ENCODE measurements around the gene KIF1C. TPM values are rescaled to one million over a fixed set of nuclear protein-coding genes. Genes with fewer than 3 reads are reported as not detected.
"Not testable (repeated sequence)": the region's sequence is repeated elsewhere in the genome, so short reads cannot be mapped to it uniquely, and the experiment has no call there.

The KIF1C gene
- polyA plus RNA-seq, 4 donors, result 75.0 to 96.5 (median 86.3) TPM

- DNase-seq (ENCODE audit: low read depth in 4 of 4, low spot score in 3 of 4), result no peak
Observed at GRCh38 chr17:5042157-5043022, 44.6 kb downstream of the KIF1C start.

DNA sequence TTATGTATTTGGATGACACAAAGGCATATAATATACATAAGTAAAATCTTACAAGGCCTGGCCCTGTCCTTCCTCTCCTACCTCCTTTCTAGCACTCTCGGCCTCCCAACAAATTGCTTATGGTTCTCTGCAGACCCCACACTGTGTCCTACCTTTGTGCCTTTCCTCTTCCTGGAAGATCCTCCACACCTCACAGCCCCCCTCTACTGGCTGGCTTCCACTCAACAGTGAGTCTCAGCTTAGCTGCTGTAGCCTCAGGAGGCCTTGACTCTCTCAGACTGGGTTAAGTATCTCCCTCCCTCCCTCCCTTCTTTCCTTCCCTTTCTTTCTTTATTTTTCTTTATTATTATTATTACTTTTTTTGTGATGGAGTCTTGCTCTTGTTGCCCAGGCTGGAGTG, 45.8 kb downstream of the KIF1C start:
- no peak for DNase-seq (ENCODE audit: low read depth in 4 of 4, low spot score in 3 of 4)

DNA sequence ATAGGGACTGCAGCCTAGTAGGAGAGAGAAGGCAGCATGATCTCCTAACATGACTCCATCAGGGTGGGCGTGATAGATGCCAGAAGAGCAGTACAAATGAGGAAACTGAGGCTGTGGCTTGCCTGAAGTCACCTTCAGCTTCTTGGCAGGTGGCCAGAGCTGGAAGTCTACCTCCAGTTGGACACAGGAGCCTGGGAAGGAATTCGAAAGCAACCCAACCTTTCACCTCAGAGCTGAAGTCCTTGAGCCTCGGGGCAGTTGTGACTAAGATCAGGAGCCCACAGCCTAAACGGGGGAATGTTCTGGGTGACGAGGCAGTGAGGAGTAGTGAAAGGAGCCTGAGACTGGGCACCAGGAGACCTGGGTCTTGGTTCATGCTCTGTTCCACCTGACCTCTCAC, 46.9 kb downstream of the KIF1C start:
- DNase-seq (ENCODE audit: low read depth in 4 of 4, low spot score in 3 of 4), result no peak

DNA sequence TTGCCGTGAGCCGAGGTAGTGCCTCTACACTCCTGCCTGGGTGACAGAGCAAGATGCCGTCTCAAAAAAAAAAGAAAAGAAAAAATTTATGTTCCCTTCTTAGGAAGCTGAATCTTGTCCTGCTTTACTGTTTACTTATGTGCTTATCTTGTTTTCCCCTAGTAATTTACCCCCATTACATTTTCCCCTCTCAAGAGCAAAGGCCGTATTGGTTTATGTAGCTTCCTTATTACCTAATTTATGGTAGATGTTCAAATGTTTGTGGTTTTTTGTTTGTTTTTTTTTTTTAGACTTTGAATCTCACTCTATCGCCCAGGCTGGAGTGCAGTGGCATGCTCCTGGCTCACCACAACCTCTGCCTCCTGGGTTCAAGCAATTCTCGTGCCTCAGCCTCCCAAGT, 47.7 kb downstream of the KIF1C start:
- DNase-seq (ENCODE audit: low read depth in 4 of 4, low spot score in 3 of 4), result no peak

- no peak for DNase-seq (ENCODE audit: low read depth in 4 of 4, low spot score in 3 of 4)
Observed at GRCh38 chr17:5047446-5047845, 49.7 kb downstream of the KIF1C start.

DNA sequence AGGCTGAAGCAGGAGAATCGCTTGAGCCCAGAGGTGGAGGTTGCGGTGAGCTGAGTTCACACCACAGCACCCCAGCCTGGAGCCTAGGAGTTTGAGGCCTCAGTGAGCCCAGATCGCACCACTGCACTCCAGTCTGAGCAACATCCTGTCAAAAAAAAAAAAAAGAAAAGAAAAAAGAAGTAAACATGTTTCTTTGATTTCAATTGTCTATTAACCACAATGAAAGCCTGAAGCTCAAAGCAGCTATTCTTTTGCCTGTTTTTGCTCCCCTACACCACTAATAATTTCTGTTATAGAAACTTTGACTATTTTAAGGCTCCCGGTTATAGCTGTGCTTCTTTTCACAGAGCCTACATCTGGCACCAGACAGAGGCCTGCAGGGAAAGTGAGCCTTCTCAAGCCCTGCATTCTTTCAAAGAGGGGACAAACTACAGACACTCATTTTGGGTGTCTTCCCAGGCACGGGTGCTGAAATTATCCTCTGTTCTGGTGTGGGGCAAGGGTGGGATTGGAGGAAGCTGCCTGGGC, 51.6 kb downstream of the KIF1C start:
- no peak for DNase-seq (ENCODE audit: low read depth in 4 of 4, low spot score in 3 of 4)

DNA sequence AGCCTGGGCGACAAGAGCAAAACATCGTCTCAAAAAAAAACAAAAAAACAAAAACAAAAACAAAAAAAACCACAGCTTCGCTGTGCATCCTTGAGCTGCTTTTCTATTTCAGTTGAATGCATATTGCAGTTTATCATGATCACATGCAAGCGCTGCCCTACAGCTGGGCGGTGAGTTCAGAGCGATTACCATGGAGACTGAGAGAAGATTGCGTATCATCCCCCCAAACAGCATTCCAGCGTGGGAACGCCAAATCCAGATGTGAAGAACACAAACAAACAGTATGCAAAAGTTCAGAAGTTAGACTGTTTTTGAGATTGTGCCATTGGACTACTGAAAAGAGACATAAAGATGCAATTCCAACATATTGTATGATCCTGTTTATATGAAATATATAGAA, 52.5 kb downstream of the KIF1C start:
- peak in 1 of 4 donors; percentile 14 for DNase-seq (ENCODE audit: low read depth in 4 of 4, low spot score in 3 of 4)

DNA sequence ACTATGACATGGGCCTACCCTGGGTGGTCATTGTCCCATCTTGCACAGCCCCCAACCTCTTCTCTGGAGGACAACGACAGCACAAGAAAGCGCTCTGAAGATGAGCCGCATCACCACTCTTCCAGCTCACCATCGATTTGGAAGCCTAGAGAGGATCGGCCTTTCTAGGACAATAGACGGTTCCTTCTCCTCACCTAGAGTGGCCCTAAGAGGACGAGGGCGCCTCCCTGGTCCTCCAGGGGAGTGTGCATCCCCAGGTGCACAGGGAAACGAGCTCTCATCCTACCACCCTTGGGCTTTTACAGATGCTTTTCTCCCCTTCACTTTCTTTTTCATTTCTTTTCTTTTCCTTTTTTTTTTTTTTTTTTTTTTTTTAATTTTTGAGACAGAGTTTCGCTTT, 57.8 kb downstream of the KIF1C start:
- no peak for DNase-seq (ENCODE audit: low read depth in 4 of 4, low spot score in 3 of 4)

DNA sequence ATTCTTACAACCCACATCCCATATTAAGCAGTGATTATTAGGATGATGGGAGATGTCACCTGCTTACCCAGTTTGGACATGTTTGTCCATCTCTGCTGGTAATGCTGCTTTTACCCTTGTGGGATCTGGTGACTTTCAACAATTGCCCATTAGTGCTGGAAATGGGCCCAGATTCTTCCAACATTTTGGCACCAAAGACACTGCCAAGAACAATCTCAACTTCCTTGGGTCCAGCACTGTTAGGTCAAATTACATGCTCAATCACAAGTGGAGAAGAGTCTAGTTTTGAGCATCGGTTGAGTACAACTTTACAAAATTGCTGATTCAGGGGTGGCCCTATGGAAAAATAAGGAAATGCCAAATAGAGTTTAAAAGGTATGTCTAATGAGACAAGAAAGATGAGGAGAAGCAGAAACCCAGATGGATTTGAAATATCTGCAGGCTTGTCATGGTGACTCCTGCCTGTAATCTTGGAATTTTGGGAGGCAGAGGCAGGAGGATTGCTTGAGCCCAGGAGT, 67.5 kb downstream of the KIF1C start:
- no peak for DNase-seq (ENCODE audit: low read depth in 4 of 4, low spot score in 3 of 4)

DNA sequence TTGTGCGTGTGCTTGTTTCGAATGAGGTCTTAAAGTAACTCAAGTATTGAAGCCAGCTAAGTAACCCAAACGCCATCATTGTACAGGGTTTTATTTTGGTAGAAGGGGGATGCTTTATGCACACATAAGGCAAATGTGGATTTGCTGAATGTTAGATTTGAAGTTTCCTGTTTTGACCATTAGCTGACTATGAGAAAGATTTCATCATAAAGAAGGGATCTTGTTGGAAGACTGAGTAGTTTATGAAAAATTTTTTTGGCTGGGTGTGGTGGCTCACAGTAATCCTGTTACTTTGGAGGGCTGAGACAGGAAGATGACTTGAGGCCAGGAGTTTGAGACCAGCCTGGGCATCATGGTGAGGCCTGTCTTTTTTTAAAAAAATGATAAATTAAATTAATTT, 70.5 kb downstream of the KIF1C start:
- no peak for DNase-seq (ENCODE audit: low read depth in 4 of 4, low spot score in 3 of 4)

GRCh38 chr17:5069724-5070123, 72.0 kb downstream of the KIF1C start:
- DNase-seq (ENCODE audit: low read depth in 4 of 4, low spot score in 3 of 4), result no peak

GRCh38 chr17:5075472-5075871, 77.7 kb downstream of the KIF1C start:
- not testable (repeated sequence) for DNase-seq (ENCODE audit: low read depth in 4 of 4, low spot score in 3 of 4)

DNA sequence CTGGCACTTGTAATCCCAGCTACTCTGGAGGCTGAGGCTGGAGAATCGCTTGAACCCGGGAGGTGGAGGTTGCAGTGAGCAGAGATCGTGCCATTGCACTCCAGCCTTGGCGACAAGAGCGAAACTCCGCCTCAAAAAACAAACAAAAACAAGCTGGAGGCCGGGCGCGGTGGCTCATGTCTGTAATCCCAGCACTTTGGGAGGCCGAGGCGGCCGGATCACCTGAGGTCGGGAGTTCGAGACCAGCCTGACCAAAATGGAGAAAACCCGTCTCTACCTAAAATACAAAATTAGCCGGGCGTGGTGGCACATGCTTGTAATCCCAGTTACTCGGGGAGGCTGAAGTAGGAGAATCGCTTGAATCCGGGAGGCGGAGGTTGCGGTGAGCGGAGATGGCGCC, 79.5 kb downstream of the KIF1C start:
- DNase-seq (ENCODE audit: low read depth in 4 of 4, low spot score in 3 of 4), result not testable (repeated sequence)

- DNase-seq (ENCODE audit: low read depth in 4 of 4, low spot score in 3 of 4), result no peak
Observed at GRCh38 chr17:5077781-5078105, 80.0 kb downstream of the KIF1C start.

Other genes with a start within 250 kb of the KIF1C start
- gene TM4SF5, start 226.1 kb upstream of the KIF1C start, polyA plus RNA-seq (ENCODE audit: insufficient read length in 4 of 4), result 1 to 10 TPM in 3 of 4 donors, under 1 TPM in 1; 0.97 to 3.5 (median 1.9) TPM
- gene VMO1, start 211.6 kb upstream of the KIF1C start, polyA plus RNA-seq (ENCODE audit: insufficient read length in 4 of 4), result 1 to 10 TPM in 1 of 4 donors, under 1 TPM in 3; 0.31 to 1.1 (median 0.42) TPM
- 10 to 100 TPM in 1 of 4 donors, 1 to 10 TPM in 3; 3.8 to 14.9 (median 5.7) TPM for gene GLTPD2, start 209.0 kb upstream of the KIF1C start, polyA plus RNA-seq (ENCODE audit: insufficient read length in 4 of 4)
- 100 to 1,000 TPM; 114 to 153 (median 122) TPM for gene PSMB6, start 201.8 kb upstream of the KIF1C start, polyA plus RNA-seq (ENCODE audit: insufficient read length in 4 of 4)
- gene PLD2, start 190.8 kb upstream of the KIF1C start, polyA plus RNA-seq (ENCODE audit: insufficient read length in 4 of 4), result 10 to 100 TPM; 36.2 to 39.4 (median 38.5) TPM
- 10 to 100 TPM; 56.6 to 69.2 (median 59.0) TPM for gene MINK1, start 164.6 kb upstream of the KIF1C start, polyA plus RNA-seq (ENCODE audit: insufficient read length in 4 of 4)
- gene C17orf107, start 98.4 kb upstream of the KIF1C start, polyA plus RNA-seq (ENCODE audit: insufficient read length in 4 of 4), result 1 to 10 TPM; 1.0 to 3.3 (median 1.5) TPM
- 1 to 10 TPM; 1.1 to 2.7 (median 1.5) TPM for gene CHRNE, start 94.9 kb upstream of the KIF1C start, polyA plus RNA-seq (ENCODE audit: insufficient read length in 4 of 4)
- 1 to 10 TPM; 1.4 to 3.5 (median 1.8) TPM for gene GP1BA, start 65.7 kb upstream of the KIF1C start, polyA plus RNA-seq (ENCODE audit: insufficient read length in 4 of 4)
- gene SLC25A11, start 57.9 kb upstream of the KIF1C start, polyA plus RNA-seq (ENCODE audit: insufficient read length in 4 of 4), result 10 to 100 TPM; 78.2 to 98.0 (median 79.0) TPM
- 100 to 1,000 TPM; 131 to 144 (median 138) TPM for gene RNF167, start 57.7 kb upstream of the KIF1C start, polyA plus RNA-seq (ENCODE audit: insufficient read length in 4 of 4)
- 100 to 1,000 TPM; 376 to 513 (median 389) TPM for gene PFN1, start 49.4 kb upstream of the KIF1C start, polyA plus RNA-seq (ENCODE audit: insufficient read length in 4 of 4)
- 10 to 100 TPM; 22.1 to 28.7 (median 23.7) TPM for gene ENO3, start 46.8 kb upstream of the KIF1C start, polyA plus RNA-seq (ENCODE audit: insufficient read length in 4 of 4)
- gene SPAG7, start 30.1 kb upstream of the KIF1C start, polyA plus RNA-seq (ENCODE audit: insufficient read length in 4 of 4), result 100 to 1,000 TPM in 1 of 4 donors, 10 to 100 TPM in 3; 84.8 to 102 (median 95.8) TPM
- gene CAMTA2, start 10.3 kb upstream of the KIF1C start, polyA plus RNA-seq (ENCODE audit: insufficient read length in 4 of 4), result 10 to 100 TPM; 24.4 to 27.8 (median 25.3) TPM
- gene INCA1, start 428 bp upstream of the KIF1C start, polyA plus RNA-seq (ENCODE audit: insufficient read length in 4 of 4), result 1 to 10 TPM; 7.9 to 8.6 (median 8.3) TPM
- under 1 TPM; 0.21 to 0.43 (median 0.26) TPM for gene SLC52A1, start 37.5 kb downstream of the KIF1C start, polyA plus RNA-seq (ENCODE audit: insufficient read length in 4 of 4)
- gene ZFP3, start 80.5 kb downstream of the KIF1C start, polyA plus RNA-seq (ENCODE audit: insufficient read length in 4 of 4), result 10 to 100 TPM; 11.9 to 16.8 (median 15.7) TPM
- 10 to 100 TPM; 20.1 to 37.8 (median 22.0) TPM for gene ZNF232, start 113.9 kb downstream of the KIF1C start, polyA plus RNA-seq (ENCODE audit: insufficient read length in 4 of 4)
- 1 to 10 TPM; 3.2 to 8.4 (median 4.0) TPM for gene USP6, start 118.1 kb downstream of the KIF1C start, polyA plus RNA-seq (ENCODE audit: insufficient read length in 4 of 4)
- gene ZNF594, start 193.9 kb downstream of the KIF1C start, polyA plus RNA-seq (ENCODE audit: insufficient read length in 4 of 4), result 10 to 100 TPM; 17.3 to 23.5 (median 22.5) TPM
- gene SCIMP, start 236.9 kb downstream of the KIF1C start, polyA plus RNA-seq (ENCODE audit: insufficient read length in 4 of 4), result 1 to 10 TPM; 1.2 to 1.8 (median 1.4) TPM

Measured in right renal pelvis (tissue), 4 donors.